ENCODE data around the gene FRMD4A.

The FRMD4A gene

DNA sequence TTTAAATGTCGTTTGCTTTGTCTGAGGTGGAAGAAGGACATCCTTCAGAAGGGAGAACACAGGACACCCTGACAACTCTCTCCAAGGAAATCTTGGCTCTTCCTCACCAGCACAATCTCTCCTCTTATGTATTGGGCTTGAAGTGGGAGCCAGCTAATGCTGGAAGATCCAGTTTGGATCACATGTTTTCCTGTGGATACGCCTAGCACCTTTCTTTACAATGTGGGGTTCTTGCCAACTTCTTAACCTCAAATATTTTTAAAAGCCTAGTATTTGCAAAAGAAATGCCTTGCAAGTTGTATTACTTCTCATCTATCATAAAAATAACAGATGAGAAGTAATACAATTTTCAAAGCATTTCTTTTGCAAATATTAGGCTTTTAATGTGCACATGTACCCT, 76.4 kb downstream of the FRMD4A start:
- FAIRE-seq, result no peak
- TF ChIP-seq, protein P1, sequence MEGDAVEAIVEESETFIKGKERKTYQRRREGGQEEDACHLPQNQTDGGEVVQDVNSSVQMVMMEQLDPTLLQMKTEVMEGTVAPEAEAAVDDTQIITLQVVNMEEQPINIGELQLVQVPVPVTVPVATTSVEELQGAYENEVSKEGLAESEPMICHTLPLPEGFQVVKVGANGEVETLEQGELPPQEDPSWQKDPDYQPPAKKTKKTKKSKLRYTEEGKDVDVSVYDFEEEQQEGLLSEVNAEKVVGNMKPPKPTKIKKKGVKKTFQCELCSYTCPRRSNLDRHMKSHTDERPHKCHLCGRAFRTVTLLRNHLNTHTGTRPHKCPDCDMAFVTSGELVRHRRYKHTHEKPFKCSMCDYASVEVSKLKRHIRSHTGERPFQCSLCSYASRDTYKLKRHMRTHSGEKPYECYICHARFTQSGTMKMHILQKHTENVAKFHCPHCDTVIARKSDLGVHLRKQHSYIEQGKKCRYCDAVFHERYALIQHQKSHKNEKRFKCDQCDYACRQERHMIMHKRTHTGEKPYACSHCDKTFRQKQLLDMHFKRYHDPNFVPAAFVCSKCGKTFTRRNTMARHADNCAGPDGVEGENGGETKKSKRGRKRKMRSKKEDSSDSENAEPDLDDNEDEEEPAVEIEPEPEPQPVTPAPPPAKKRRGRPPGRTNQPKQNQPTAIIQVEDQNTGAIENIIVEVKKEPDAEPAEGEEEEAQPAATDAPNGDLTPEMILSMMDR (IDR thresholded peaks at IDR 0.05; ENCODE audit: insufficient read depth, missing control alignments), result no peak
- DNase-seq (ENCODE audit: insufficient read length, low spot score), result no peak

DNA sequence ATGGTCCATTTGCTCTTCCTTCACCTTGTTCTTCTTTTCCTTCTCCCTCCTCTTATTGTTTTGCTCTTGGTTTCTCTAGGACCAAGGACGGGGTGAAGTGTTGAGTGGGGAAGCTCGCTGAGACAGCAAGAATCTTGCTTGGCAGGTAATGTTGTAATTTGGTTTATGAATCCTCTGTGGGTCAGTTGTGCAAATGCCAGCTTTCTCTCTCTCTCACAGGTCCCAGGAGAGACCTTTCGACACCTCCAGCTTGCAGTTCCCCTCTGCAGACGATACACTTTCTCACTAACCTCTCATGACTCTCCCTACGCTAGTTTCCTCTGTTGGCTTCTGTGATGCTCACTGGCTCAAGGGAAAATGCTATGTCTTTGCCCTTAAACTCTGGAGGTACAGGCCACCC, 77.0 kb downstream of the FRMD4A start:
- FAIRE-seq (no peak), DNase-seq (ENCODE audit: insufficient read length, low spot score) (no peak)
- TF ChIP-seq, protein P1 (IDR thresholded peaks at IDR 0.05; ENCODE audit: insufficient read depth, missing control alignments), result no peak

DNA sequence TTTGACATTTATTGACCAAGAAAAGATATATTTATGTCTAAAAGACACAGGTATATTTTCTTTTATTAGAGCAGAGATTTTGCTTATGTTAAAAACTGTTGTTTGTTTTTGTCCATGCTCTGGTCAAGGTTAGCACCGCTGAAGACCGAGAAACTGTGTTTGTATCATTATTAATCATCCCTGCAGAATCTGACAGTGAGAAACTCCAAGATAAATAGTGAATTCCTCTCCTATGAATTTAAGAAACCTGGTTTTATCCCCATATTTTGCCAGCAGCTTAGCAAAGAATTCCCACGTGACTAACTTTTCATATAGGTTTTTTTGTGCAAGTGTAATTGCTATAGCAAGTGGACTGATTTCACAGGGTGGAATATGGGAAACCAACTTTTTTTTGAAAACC, 77.6 kb downstream of the FRMD4A start:
- TF ChIP-seq, protein P1 (IDR thresholded peaks at IDR 0.05; ENCODE audit: insufficient read depth, missing control alignments), result no peak
- DNase-seq (ENCODE audit: insufficient read length, low spot score) (no peak), FAIRE-seq (no peak)

DNA sequence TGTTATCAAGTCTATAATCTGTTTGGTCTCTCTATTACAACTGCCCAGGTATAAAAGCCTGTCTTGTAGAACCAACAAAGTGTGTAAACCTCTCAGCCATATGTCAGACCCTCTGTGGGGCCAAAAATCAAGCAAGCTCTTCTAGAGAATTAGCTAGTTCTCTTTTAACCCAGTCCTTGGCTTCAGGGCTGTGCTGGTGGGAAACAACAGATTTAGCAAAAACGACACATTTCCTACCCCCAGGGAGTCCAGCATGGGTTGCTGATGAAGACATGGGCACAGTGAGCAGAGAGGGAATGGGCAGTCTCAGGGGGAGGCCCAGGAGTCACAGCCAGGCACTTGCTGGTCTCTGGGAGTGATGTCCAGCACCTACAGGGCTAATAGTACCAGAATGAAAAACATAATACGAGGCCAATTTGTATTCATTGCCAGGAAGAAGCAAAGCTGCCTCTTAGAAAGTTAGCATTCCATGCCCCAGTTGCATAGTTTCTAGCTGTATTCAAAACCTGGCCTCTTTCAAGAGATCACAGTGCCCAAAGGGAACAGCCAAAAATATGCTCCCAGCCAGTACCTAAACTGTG, 80.1 kb downstream of the FRMD4A start:
- DNase-seq (ENCODE audit: insufficient read length, low spot score), result no peak
- TF ChIP-seq, protein P1 (IDR thresholded peaks at IDR 0.05; ENCODE audit: insufficient read depth, missing control alignments), result no peak
- FAIRE-seq, result no peak

DNA sequence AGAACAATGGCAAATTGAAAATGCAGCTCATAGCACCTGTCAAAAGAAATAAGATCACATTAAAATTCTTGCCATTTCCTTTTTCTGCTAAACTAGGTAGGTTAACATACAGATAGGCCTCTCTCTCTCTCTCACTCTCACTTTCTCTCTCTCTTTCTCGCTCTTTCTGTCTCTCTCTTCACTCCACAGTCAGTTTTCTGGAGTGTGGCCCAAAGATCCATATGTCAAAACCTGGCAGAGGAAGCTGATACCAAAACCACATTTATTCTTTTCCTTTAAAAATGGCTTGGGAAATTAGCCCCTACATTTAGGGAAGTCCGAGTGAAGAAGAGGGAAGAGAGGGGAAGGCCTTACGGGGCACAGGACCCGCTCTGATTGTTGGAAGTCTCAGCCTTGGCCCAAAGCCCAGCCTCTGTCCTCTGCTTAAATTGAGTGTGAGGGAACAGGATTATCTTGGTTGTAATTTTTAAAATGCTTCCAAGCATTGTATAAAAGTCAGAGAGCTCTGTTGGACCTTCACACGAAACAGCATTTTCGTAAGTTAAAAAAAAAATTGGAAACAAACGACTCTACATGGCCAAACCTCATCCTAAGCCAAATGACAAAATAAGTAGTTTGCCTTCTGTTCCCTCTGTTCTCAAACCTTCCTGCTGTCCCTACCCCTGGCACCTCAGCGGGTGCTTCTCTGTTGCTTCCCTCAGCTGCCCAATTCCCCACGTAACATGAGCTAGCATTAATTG, 83.2 kb downstream of the FRMD4A start:
- DNase-seq (ENCODE audit: insufficient read length, low spot score), result no peak
- TF ChIP-seq, protein P1 (IDR thresholded peaks at IDR 0.05; ENCODE audit: insufficient read depth, missing control alignments), result no peak
- FAIRE-seq, result no peak

DNA sequence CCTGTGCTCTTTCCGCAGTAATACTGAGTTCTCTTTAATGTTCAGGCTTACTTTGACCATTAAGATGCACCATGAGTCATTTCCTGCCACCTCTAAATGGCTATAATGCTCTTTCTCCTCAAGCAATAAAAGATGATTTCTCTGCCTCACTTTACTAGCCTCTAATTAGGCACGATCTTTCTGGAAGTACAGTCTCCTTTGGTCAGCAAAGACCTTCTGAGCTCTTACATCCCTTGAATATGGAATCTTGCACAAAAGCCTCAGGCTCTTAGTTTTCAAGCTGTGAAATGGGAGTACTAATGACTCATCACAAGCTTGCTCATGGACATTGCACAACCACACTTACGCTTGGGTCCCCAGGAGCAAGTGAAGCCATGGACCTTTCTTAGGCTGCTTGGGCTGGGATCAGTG, 85.9 kb downstream of the FRMD4A start:
- TF ChIP-seq, protein P1 (IDR thresholded peaks at IDR 0.05; ENCODE audit: insufficient read depth, missing control alignments), result no peak
- FAIRE-seq (no peak), DNase-seq (ENCODE audit: insufficient read length, low spot score) (no peak)

DNA sequence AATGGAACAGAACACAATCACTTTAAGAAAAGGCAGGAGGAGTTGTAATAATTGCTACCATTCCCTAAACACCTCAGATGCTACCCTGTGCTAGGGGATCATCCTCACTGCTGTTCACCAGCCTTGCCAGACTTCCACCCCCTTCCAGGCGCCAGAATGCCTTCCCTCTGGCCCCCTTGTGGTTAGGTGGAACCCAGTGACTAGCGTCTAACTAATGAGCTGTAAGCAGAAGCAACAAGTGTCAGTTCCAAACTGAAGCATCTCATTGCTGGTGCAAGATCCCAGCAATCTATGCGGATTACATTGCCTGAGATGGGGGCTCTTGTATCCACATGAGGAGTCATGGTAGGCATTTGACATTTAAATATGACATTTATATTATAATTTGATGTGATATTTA, 86.6 kb downstream of the FRMD4A start:
- FAIRE-seq, result no peak
- TF ChIP-seq, protein P1 (IDR thresholded peaks at IDR 0.05; ENCODE audit: insufficient read depth, missing control alignments), result peak; percentile 12
- DNase-seq (ENCODE audit: insufficient read length, low spot score), result no peak

Data from D721Med (cell line).